NT2/D1 (cell line): ENCODE results near the gene DYRK2.

Experiments
- DNase-seq: peaks from one replicate; pipeline ENCODE4 v3.0.0-alpha.2; 2011; ENCODE audit warnings: low read depth, low spot score
- H3K27me3 ChIP-seq: 2 replicates; pipeline ENCODE4 v1.6.0; 2011; ENCODE audit warnings: mild to moderate bottlenecking; ENCODE audit not compliant: insufficient read length, insufficient read depth
- H3K36me3 ChIP-seq: 2 replicates; pipeline ENCODE4 v1.6.1; 2011; ENCODE audit warnings: mild to moderate bottlenecking, low read length, mixed read lengths; ENCODE audit not compliant: insufficient read depth, insufficient read length
- H3K4me1 ChIP-seq: 2 replicates; pipeline ENCODE4 v1.5.1; 2011; ENCODE audit not compliant: insufficient read depth, insufficient read length
- H3K4me3 ChIP-seq: 2 replicates; pipeline ENCODE4 v1.5.1; 2011; ENCODE audit warnings: low read depth; ENCODE audit not compliant: insufficient read length
- H3K9ac ChIP-seq: 2 replicates; pipeline ENCODE4 v1.6.0; 2011; ENCODE audit warnings: low read depth; ENCODE audit not compliant: insufficient read length
- H3K9me3 ChIP-seq: 2 replicates; pipeline ENCODE4 v1.5.1; 2011; ENCODE audit warnings: mild to moderate bottlenecking, low read length; ENCODE audit not compliant: insufficient read depth
- SUZ12 ChIP-seq: IDR thresholded peaks from 2 replicates; pipeline ENCODE4 v1.6.1; 2011; ENCODE audit not compliant: insufficient read length, insufficient read depth; ENCODE audit errors: extremely low read depth
- YY1 ChIP-seq: IDR thresholded peaks from 2 replicates; pipeline ENCODE4 v1.6.1; 2011; ENCODE audit not compliant: insufficient read length, insufficient read depth
- ZNF274 ChIP-seq: IDR thresholded peaks from 2 replicates; pipeline ENCODE4 v1.6.1; 2011; ENCODE audit warnings: mild to moderate bottlenecking, low read depth, low read length

Gene DYRK2

GRCh38 chr12:67621112-67621511 is 27.4 kb upstream of the DYRK2 start:
- H3K4me3 ChIP-seq = no peak overlapping the region
- no peak for DNase-seq
- TF ChIP-seq SUZ12 = no peak
- no peak for TF ChIP-seq ZNF274
- TF ChIP-seq YY1 = no peak
- H3K36me3 ChIP-seq = no peaks in the 10 kb centered on the region
- no peaks in the 10 kb centered on the region for H3K27me3 ChIP-seq
- no peaks in the 10 kb centered on the region for H3K9me3 ChIP-seq
- H3K4me1 ChIP-seq = no peaks in the 10 kb centered on the region
- H3K9ac ChIP-seq = no peak overlapping the region

GRCh38 chr12:67621926-67622325 is 26.6 kb upstream of the DYRK2 start:
- Histone ChIP-seq H3K36me3 (no peaks in the 10 kb centered on the region), H3K9ac (no peak overlapping the region), H3K4me1 (no peaks in the 10 kb centered on the region), H3K9me3 (no peaks in the 10 kb centered on the region), H3K27me3 (no peaks in the 10 kb centered on the region), H3K4me3 (no peak overlapping the region)
- DNase-seq = no peak
- TF ChIP-seq SUZ12 = no peak
- no peak for TF ChIP-seq ZNF274
- no peak for TF ChIP-seq YY1

GRCh38 chr12:67623259-67623658 is 25.3 kb upstream of the DYRK2 start:
- TF ChIP-seq SUZ12 (no peak), ZNF274 (no peak), YY1 (no peak)
- Histone ChIP-seq H3K4me1 (no peaks in the 10 kb centered on the region), H3K9ac (no peak overlapping the region), H3K36me3 (no peaks in the 10 kb centered on the region), H3K27me3 (no peaks in the 10 kb centered on the region), H3K4me3 (no peak overlapping the region), H3K9me3 (no peaks in the 10 kb centered on the region)
- DNase-seq = no peak

- Histone ChIP-seq H3K27me3 (no peaks in the 10 kb centered on the region), H3K9ac (no peak overlapping the region), H3K9me3 (no peaks in the 10 kb centered on the region), H3K36me3 (no peaks in the 10 kb centered on the region), H3K4me3 (no peak overlapping the region), H3K4me1 (no peaks in the 10 kb centered on the region)
- no peak for TF ChIP-seq YY1
- TF ChIP-seq SUZ12 = no peak
- no peak for TF ChIP-seq ZNF274
- DNase-seq = no peak
Observed at GRCh38 chr12:67624355-67624754, 24.2 kb upstream of the DYRK2 start.

- no peak overlapping the region for H3K4me3 ChIP-seq
- H3K36me3 ChIP-seq = no peaks in the 10 kb centered on the region
- no peak for TF ChIP-seq YY1
- no peak for TF ChIP-seq SUZ12
- TF ChIP-seq ZNF274 = no peak
- no peaks in the 10 kb centered on the region for H3K27me3 ChIP-seq
- H3K4me1 ChIP-seq = no peaks in the 10 kb centered on the region
- H3K9ac ChIP-seq = no peak overlapping the region
- no peak for DNase-seq
- no peaks in the 10 kb centered on the region for H3K9me3 ChIP-seq
Observed at GRCh38 chr12:67625004-67625403, 23.5 kb upstream of the DYRK2 start.

- Histone ChIP-seq H3K9ac (no peak overlapping the region), H3K27me3 (no peaks in the 10 kb centered on the region), H3K4me1 (no peaks in the 10 kb centered on the region), H3K36me3 (no peaks in the 10 kb centered on the region), H3K9me3 (no peaks in the 10 kb centered on the region), H3K4me3 (no peak overlapping the region)
- DNase-seq = no peak
- TF ChIP-seq YY1 (no peak), SUZ12 (no peak), ZNF274 (no peak)
Observed at GRCh38 chr12:67626156-67626555, 22.4 kb upstream of the DYRK2 start.

- TF ChIP-seq ZNF274 (no peak), YY1 (no peak), SUZ12 (no peak)
- no peaks in the 10 kb centered on the region for H3K4me1 ChIP-seq
- no peaks in the 10 kb centered on the region for H3K27me3 ChIP-seq
- no peaks in the 10 kb centered on the region for H3K9me3 ChIP-seq
- no peak overlapping the region for H3K4me3 ChIP-seq
- no peaks in the 10 kb centered on the region for H3K36me3 ChIP-seq
- no peak overlapping the region for H3K9ac ChIP-seq
- no peak for DNase-seq
Observed at GRCh38 chr12:67630373-67631088, 18.0 kb upstream of the DYRK2 start.
